ENCODE data around the gene MRTFA.
"Not testable (repeated sequence)": the region's sequence is repeated elsewhere in the genome, so short reads cannot be mapped to it uniquely, and the experiment has no call there.

Gene MRTFA

DNA sequence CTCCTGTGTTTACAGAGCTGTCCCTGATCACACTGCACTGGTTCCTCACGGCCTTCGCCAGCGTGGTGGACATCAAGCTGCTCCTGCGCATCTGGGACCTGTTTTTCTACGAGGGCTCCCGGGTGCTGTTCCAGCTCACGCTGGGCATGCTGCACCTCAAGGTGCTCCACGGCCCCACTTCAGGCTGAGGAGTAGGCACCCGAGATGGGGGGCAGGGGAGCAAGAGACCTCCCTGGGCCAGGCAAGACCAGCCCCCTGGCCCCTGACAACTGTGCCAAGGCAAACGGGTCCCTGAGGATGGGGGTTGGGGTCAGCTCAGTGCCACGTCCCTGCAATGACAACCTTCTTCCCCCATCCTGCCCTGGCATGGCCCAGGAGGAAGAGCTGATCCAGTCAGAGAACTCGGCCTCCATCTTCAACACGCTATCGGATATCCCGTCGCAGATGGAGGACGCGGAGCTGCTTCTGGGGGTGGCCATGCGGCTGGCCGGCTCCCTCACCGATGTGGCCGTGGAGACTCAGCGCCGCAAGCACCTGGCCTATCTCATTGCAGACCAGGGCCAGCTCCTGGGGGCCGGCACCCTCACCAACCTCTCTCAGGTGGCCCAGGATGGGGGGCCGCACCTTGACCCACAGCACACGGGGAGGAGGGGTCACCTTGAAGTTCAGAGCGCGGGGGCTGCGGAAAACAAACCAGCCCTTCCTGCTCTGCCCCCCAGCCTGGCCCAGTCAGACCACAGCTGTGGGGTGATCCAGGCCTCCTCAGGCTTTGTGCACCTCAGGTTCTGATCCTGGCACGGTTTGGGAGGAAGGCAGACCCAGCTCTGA lies 230.2 kb downstream of the MRTFA start:
- DNase-seq: no peak

DNA sequence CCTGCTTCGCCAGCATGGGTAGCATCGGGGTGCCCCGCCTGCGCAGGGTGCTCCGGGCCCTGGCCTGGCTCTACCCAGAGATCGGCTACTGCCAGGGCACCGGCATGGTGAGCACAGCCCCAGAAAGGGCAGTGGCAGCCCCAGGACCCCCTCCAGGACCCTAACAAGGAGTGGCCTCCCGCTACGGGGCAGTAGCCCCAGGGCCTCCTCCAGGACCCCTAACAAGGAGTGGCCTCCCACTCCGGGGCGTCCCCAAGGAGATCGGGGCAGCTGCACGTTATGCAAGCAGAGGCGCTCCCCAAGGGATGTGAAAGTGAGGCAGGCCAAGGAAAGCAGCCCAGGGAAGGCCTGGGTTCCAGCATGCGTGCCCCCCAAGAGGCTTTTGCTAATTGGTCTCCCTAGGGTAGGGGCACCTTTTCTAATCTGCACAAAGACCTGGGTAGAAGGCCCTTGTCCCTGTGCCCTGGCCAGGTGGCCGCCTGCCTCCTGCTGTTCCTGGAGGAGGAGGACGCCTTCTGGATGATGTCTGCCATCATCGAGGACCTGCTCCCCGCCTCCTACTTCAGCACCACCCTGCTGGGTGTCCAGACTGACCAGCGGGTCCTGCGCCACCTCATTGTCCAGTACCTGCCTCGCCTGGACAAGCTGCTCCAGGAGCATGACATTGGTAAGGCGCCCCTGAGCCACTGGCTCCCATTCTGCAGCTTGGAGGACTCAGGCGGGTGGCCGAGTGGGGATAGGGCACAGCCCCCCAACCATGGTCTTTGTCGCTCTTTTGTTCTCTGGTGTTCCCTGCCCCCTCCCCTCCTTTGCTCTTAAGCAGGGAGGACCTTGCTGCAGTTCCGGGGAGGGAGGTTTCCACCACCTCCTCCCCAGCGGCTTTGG lies 231.1 kb downstream of the MRTFA start:
- DNase-seq: no peak

DNA sequence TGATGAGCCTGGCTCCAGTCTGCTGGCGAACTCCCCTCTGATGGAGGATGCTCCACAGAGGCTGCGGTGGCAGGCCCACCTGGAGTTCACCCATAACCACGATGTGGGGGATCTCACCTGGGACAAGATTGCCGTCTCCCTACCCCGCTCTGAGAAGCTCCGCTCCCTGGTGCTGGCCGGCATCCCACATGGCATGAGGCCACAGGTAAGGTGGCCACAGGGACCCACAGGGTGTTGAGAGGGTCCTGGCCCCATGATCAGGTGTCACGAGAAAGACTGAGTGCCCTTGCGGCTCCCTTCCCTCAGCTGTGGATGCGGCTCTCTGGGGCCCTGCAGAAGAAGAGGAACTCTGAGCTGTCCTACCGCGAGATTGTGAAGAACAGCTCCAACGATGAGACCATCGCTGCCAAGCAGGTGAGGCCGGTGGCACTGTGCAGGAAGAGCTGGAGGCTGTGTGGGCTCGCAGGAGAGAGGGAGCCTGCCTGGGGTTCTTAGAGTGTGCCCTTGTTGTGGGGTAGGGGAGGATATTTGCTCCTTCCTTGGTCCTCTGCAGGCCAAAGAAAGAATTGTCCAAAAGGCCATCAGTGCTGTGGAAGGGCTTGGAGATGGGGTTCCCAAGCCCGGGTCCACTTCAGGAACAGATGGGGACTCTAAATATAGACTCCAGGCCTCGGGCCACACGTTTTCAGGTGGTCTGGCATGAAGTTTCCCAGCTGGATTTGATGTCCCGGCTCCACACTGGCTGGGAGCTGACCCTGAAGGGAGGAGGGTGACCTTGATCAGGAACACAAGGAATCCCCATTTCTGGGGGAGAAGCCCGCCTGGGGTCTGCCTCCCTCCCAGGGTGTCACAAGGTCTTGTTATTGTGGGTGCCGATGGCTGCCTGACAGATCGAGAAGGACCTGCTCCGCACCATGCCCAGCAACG lies 232.0 kb downstream of the MRTFA start:
- no peak for DNase-seq

DNA sequence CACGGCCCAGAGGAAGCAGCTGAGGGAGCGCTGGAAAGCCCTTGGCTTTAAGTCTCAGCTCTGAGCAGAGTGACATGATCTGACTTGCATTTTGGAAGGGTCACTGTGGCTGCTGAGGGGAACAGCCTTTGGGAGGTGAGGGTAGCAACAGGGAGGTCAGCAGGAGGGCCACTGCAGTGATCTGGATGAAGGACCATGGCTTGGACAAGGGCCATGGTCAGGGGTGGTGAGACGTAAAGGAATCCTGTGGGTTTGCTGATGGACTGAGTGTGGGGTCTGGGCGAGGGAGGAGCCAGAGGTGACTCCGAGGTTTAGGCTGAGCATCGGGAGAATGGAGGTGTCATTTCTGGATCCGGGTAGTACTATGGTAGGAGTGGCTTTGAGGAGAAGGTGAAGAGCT lies 232.9 kb downstream of the MRTFA start:
- no peak for DNase-seq

DNA sequence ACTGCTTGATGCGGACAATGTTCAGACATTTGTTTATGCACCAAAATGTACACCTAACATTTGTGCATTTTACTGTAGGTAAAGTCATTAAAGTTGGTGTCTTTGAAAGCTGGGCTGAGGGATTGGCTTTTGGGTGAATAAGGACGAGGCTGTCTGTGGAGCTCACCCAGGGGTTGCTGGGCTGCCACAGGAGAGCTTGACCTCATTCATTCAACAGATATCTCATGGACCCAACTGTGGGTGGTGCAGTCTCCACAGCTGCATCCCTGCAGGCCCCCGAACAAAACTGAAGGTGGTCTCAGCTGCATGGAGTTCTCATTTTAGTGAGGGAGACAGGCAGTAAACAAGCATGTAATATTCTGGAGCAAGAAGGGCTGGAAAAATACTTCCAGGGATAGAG lies 233.4 kb downstream of the MRTFA start:
- no peak for DNase-seq

DNA sequence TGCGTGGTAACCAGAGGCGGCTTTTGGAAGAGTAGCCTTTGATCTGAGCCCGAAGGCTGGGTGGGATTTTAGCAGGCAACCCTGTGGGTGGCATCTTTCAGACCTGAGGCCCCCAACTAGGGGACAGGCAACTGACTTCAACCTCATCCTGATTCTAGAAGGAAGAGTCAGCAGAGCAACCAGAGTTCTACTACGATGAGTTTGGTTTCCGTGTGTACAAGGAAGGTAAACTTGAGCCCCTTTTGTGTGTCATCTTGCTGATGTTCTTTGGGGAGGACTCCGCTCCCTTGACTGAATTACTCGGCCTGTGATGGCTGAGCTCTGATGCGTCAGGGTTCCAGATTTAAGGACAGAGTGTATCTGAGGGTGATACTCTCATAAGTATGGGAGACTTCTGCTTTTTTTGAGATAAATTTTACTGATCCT lies 234.5 kb downstream of the MRTFA start:
- no peak for DNase-seq

DNA sequence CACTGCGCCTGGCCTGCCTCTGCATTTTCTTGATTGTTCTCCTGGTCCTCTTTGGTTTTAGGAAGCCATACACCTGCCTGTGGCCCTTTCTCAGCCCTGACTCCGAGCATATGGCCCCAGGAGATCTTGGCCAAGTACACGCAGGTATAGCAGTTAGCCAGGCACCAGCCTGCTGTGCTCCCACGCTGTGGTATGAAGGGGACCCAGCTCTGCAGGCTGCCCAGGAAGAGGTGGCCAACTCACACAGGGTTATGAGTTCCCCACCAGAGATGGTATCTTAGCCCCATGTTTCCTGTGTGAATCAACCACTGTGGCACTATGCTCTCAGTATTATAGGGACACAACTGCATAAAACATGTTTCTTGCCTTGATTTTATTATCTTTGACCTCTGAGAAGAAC lies 235.0 kb downstream of the MRTFA start:
- no peak for DNase-seq

DNA sequence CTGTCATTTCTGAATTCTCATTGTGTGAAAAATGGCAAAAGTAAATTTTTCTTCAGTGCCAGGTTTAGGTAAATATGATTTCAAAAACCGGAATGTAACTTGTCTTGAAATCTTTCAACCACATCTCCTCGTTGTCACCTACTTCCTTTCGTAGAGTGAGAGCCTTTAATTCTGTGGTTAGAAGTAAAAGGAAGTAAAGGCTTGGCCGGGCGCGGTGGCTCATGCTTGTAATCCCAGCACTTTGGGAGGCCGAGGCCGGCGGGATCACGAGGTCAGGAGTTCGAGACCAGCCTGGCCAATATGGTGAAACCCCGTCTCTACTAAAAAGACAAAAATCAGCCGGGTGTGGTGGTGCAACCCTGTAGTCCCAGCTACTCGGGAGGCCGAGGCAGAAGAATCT lies 236.4 kb downstream of the MRTFA start:
- no peak for DNase-seq

DNA sequence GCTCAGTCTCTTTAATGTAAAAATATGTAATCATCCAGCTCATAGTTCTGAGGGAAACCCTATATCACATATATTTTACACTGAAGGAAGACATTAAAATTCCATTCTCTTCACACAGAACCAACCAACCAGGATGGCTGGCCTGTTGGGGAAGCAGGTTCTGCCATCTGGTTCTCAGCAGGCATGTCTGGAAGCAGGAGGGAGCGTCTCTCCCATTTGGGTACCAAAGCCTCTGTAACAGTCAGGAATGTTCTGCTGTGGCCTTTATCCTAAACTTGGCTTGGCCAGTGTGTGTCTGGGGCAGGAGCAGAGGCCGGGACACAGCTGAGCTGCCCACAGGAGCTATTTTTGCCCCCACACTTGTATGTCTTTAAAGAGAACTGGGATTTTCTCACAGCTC lies 236.9 kb downstream of the MRTFA start:
- no peak for DNase-seq

DNA sequence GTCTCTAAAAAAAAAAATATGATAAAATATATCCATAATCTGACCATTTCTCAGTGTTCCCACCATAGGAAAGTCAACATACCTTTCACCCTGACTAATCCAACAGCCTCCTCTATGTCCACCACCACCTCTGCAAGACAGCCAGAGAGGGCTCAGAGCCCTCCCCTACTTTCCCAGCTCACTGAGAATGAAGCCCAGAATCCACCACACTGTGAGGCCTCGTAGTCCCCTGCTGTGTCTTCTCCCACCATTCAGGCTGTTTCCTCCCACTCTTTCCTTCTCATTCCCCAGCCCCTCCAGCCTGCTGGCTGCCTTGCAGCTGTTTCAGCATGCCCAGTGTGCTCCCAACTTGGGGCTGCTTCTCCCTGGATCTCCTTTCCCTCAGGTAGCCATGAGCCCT lies 239.1 kb downstream of the MRTFA start:
- no peak for DNase-seq

DNA sequence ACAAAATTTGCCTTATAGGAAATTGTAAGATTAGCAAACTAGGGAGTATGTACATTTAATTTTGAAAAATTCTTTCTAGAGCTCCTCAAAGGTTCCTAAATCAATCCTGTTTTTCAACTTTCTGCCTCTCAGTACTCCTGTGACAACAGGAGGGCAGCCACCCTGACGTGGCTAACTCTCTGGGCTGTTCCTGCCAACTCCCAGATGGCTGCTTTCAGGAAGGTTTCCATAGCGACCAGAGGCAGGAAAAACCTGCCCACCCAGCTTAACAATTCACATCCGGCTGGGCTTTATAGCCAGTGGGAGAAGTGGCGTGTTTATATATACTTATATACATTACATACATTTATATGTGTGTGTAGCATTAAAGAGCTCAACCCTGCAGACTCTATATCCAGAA lies 239.6 kb downstream of the MRTFA start:
- peak; percentile 40 for DNase-seq

DNA sequence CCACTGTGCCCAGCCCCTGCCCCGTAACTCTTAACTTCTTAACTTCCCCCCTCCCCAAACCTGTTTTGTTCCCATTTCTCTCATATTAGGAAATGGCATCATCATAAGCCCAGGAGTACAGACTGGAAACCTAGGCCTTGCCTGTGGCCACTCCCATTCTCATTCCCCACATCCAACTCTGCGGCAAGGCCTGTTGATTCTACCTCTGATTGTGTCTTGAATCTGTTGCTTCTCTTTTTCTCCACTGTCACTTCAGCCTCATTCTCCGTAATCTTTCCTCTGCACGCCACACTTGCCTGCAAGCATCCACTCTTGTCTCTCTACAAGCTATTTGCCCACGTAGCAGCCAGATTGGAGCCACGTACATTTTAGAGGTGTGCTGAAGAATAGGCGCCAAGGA lies 240.9 kb downstream of the MRTFA start:
- no peak for DNase-seq

DNA sequence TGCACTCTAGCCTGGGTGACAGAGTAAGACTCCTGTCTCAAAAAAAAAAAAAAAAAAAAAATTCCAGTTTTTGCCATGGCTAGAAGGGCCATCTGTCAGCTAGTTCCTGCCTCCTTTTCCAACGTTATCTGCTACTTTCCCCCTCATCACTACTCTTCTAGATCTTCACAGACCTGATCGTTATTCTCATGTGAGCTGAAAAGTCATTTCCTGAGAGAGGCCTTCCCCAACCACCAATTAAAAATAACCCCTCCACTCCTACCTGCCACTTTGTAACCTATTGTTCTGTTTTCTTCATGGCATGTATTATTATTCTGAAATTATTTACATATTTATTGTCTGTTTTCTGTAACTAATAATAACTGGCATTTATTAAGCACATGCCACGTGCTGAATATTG lies 241.9 kb downstream of the MRTFA start:
- no peak for DNase-seq

DNA sequence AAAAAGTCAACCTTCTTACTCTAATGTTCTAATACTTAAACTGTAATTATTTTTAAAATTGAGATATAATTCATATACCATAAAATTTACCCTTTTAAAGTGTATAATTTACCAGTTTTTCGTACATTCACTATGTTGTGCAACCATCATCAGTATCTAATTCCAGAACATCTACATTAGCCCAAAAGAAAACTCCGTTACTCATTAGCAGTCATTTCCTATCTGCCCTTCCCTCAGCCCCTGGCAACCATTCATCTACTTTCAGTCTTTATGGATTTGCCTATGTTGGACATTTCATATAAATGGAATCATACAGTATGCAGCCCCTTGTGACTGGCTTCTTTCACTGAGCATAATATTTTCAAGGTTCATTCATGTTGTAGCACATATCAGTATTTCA lies 243.9 kb downstream of the MRTFA start:
- no peak for DNase-seq

DNA sequence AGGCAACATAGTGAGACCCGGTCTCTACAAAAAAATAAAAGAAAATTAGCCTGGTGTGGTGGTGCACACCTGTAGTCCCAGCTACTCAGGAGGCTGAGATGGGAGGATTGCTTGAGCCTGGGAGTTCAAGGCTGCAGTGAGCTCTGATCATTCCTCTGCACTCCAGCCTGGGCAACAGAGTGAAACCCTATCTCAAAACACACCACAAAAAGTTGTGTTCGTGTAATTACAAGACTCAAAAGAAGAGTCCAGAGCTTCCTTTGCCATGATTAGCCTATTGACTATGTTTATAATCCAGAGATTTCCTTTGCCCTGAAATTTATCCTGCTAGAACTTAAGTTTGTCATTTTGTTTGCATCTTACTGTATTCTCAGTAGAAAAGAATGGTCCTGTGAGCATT lies 245.1 kb downstream of the MRTFA start:
- no peak for DNase-seq

DNA sequence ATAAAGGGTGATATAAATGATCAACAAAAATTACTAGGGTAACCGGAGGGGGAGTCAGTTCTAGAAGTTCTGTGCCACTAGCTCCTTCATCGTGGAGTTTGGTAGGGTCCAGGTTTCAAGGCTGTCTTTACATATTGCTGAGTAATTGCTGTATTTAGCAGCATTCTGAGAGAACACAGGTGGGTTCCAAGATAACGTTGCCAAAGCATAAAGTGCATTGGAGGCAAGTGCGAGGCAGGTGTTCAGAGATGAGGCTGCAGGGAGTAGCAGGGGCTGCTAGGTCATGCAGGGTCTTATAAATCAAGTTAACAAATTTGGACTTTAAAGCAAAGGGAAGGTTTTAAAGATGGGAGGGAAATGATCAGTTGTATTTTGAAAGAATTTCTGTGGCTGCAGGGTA lies 248.3 kb downstream of the MRTFA start:
- no peak for DNase-seq

DNA sequence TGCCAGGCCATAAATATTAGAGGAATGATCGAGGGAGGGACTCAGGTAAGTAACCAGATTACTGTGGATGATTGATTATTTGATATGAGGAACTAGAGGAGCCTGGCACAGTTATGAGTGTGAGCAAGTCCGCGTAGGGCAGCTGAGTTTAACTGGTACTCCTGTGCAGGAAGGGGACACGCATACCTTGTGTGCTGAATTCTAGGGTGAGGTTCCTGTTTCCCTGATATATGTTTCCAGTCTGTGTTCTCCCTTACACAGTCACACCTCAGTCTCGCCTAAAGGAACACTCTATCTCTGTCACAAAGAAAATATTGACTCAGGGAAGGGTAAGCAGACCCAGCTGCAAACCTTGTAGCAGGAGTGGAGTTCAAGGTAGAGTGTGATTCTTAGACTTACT lies 248.8 kb downstream of the MRTFA start:
- no peak for DNase-seq

DNA sequence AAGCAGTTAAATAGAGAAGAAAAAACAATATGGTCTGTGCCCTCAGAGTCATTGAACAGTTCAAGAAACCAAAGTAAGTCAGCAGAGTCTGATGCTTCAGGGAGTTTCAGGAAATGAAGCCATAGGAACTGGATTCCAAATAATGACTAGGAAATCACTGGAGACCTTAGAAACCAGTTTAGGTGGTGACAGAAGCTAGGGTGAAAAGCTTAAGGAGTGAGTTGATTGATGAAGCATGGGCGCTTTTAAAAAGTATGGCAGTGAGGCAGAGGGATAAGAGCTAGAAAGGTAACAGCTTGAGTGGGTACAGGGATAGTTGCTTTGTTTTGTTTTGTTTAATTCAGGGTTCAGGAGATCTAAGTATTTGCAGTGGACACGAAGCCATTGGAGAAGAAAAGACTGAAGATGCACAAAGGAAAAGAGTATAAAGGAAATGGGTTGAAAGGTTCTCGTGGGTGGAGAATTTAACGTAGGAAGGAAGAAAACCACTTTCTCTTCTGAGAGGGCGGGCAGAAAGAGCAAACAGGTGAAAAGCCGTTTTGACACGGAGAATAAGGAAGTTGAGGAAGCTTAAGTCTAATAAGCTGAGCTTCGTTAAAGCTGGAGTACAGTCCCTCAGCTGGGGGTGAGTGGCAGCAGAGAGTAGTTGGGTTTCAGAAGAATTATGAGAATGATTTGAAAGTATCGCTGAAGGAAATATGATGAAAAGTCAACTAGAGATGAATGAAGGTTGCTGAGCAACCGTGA lies 251.3 kb downstream of the MRTFA start:
- DNase-seq: no peak

DNA sequence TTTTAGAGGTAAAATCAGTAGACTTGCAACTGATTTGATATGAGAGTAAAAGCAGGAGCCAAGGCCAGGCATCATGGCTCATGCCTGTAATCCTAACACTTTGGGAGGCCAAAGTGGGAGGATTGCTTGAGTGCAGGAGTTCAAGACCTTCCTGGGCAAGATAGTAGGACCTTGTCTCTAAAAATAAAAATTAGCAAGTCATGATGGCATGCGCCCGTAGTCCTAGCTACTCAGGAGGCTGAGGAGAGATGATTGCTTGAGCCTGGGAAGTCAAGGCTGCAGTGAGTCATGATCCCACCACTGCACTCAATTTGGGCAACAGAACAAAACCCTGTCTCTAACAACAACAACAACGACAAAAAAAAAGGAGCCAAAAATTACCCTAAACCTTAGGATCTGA lies 252.6 kb downstream of the MRTFA start:
- DNase-seq: no peak

DNA sequence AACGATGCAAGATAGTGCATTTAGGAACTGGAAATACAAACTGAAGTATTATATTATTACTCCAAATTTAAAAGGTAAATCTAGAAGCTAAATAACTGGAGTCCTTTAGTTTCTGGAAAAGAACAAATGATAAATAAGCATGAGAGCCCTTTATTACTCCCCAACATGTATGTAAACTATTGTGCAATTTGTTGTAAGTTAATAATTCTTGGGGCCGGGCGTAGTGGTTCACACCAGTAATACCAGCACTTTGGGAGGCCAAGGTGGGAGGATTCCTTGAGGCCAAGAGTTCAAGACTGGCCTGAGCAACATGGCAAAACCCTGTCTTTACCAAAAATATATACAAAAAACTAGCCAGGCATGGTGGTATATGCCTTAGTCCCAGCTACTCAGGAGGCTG lies 255.1 kb downstream of the MRTFA start:
- no peak for DNase-seq

DNA sequence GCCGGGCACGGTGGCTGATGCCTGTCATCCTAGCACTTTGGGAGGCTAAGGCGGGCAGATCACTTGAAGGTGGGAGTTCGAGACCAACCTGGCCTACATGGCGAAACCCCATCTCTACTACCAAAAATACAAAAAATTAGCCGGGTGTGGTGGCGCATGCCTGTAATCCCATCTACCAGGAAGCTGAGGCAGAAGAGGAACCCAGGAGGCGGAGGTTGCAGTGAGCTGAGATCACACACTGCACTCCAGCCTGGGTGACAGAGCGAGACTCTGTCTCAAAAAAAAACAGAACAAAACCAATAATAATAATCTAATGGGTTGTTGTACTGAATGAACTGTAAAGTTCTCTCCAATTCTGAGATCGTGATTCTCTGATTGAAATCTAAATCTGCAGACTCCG lies 258.1 kb downstream of the MRTFA start:
- not testable (repeated sequence) for DNase-seq

DNA sequence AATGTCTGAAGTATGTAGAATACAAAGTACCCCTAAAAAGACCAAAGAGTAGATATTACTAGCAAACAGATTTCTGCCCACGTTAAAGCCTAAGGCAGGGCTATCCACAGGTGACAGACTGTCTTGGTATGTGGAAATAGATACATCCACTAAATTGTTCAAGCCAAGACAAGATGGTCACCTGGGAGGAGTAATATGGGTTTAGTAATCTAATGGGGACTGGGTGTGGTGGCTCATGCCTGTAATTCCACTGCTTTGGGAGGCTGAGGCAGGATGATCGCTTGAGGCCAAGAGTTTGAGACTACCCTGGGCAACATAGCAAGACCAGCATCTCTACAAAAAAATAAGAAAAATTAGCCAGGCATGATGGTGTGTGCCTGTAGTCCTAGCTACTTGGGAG lies 258.6 kb downstream of the MRTFA start:
- DNase-seq: no peak
